ENCODE results near the gene SSU72.

Gene SSU72

GRCh38 chr1:1605034-1605591, 30.4 kb upstream of the SSU72 start:
- H3K27ac ChIP-seq = no peak overlapping the region
- ChIA-PET CTCF (no interaction called here), POLR2A (ENCODE audit: low non-redundant PET) (no interaction called here)
- no peak for DNase-seq (ENCODE audit: low spot score)
- TF ChIP-seq, protein P1, sequence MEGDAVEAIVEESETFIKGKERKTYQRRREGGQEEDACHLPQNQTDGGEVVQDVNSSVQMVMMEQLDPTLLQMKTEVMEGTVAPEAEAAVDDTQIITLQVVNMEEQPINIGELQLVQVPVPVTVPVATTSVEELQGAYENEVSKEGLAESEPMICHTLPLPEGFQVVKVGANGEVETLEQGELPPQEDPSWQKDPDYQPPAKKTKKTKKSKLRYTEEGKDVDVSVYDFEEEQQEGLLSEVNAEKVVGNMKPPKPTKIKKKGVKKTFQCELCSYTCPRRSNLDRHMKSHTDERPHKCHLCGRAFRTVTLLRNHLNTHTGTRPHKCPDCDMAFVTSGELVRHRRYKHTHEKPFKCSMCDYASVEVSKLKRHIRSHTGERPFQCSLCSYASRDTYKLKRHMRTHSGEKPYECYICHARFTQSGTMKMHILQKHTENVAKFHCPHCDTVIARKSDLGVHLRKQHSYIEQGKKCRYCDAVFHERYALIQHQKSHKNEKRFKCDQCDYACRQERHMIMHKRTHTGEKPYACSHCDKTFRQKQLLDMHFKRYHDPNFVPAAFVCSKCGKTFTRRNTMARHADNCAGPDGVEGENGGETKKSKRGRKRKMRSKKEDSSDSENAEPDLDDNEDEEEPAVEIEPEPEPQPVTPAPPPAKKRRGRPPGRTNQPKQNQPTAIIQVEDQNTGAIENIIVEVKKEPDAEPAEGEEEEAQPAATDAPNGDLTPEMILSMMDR (conservative IDR thresholded peaks at IDR 0.05; ENCODE audit: low read depth) = no peak

- no peak overlapping the region for H3K27ac ChIP-seq
- CTCF ChIA-PET = no interaction called here
- TF ChIP-seq, protein P1 (conservative IDR thresholded peaks at IDR 0.05; ENCODE audit: low read depth) = no peak
- POLR2A ChIA-PET (ENCODE audit: low non-redundant PET) = no interaction called here
- no peak for DNase-seq (ENCODE audit: low spot score)
These were observed 29.8 kb upstream of the SSU72 start for GRCh38 chr1:1604374-1605033.

GRCh38 chr1:1603671-1604373, 29.2 kb upstream of the SSU72 start:
- POLR2A ChIA-PET (ENCODE audit: low non-redundant PET) = no interaction called here
- CTCF ChIA-PET = no interaction called here
- no peak for DNase-seq (ENCODE audit: low spot score)
- TF ChIP-seq, protein P1 (conservative IDR thresholded peaks at IDR 0.05; ENCODE audit: low read depth) = no peak
- peak overlapping the region; percentile 28; the same call in 1 of the 2 replicates for H3K27ac ChIP-seq

DNA sequence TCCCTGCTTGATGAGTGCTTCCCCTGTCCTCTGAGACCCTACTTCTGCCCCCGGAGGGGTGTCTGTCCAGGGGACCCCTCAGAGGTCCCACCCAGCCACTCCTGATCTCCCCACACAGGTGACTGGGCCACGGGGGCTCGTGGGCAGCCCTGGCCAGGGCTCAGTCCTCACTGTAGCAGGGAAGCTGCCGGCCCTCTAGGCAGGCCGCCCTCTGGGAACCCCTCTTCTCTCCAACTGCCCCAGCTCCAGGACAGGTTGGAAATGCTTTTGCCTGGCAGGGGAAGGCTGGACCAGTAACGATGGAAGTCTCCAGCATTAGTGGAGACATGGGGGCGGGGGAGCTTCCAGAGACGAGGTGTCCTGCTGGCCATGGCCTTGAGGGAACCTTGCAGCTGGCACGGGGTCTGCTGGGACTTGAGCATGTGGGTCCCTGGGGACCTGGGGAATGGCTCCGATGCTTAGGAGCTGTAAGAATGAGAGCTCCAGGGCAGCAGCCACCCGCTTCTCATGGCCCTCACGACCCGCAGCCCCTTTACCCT, 28.4 kb upstream of the SSU72 start:
- H3K27ac ChIP-seq = peak overlapping the region; percentile 28
- ChIA-PET CTCF (no interaction called here), POLR2A (ENCODE audit: low non-redundant PET) (interaction anchor here (0.7 kb wide), 1 partner anchor 12 kb away, joined by 3 read pairs; the partner anchor contains the start of gene MIB2)
- DNase-seq (ENCODE audit: low spot score) = no peak
- TF ChIP-seq, protein P1 (conservative IDR thresholded peaks at IDR 0.05; ENCODE audit: low read depth) = no peak

DNA sequence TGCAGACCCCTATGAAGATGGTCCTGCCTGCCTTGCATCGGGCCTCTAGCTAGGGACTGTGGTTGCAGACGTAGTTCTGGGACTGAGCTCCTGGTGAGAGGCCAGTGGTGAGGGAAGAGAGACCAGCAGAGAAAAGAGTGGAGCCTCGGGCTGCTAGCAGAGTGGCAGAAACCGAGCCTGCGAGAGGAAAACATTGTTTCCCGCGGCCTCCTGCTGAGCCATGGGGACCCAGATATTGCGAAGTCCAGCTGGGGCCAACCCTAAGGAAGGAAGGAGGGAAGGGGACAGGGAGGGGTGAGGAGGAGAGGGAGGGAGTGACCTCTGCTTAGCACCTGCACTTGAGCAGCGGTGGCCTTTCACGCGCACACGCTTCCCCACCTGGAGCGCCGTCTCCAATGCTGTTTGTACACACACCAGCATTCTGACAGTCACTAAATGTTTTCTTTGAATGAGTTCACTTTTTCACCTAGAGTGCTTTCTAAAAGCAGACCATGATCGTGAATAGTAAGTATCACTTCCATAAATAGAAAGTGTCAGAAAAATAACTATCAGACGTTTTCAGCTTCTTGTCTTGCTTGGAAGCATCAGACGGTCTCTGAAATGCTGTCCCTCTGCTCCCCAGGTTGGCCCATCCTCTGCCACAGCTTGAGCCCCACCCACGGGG, 27.8 kb upstream of the SSU72 start:
- no peak for DNase-seq (ENCODE audit: low spot score)
- ChIA-PET POLR2A (ENCODE audit: low non-redundant PET) (interaction anchor here (0.7 kb wide), 1 partner anchor 13 kb away, joined by 3 read pairs; the partner anchor contains the start of gene MIB2), CTCF (no interaction called here)
- TF ChIP-seq, protein P1 (conservative IDR thresholded peaks at IDR 0.05; ENCODE audit: low read depth) = no peak
- peak overlapping the region; percentile 28 for H3K27ac ChIP-seq
